Neural progenitor cell (in vitro differentiated cells): ENCODE data around the gene CA7. TPM values are rescaled to one million over a fixed set of nuclear protein-coding genes. Genes with fewer than 3 reads are reported as not detected.

Experiments used
- DNase-seq: peaks from one replicate; pipeline ENCODE4 v3.0.0-alpha.2; 2016; ENCODE audit warnings: low spot score
- H2AFZ ChIP-seq: fragments of 200-600 bp; sonication (generic); replicated peaks from 2 replicates; pipeline ENCODE4 v1.6.1; 2016; ENCODE audit warnings: antibody characterized with exemption
- H3F3A ChIP-seq: fragments of 200-600 bp; sonication (generic); 2 replicates; pipeline ENCODE4 v1.6.1; 2016; ENCODE audit warnings: antibody characterized with exemption, low read depth
- H3K27ac ChIP-seq: fragments of 200-600 bp; sonication (generic); 2 replicates; pipeline ENCODE4 v1.5.1; 2016; ENCODE audit warnings: mild to moderate bottlenecking
- H3K27me3 ChIP-seq: fragments of 200-600 bp; sonication (generic); 2 replicates; pipeline ENCODE4 v1.6.1; 2016; ENCODE audit warnings: mild to moderate bottlenecking, moderate library complexity
- H3K36me3 ChIP-seq: fragments of 200-600 bp; sonication (generic); 2 replicates; pipeline ENCODE4 v1.5.1; 2016
- H3K4me1 ChIP-seq: fragments of 200-600 bp; sonication (generic); 2 replicates; pipeline ENCODE4 v1.6.1; 2016; ENCODE audit warnings: mixed run types
- H3K4me2 ChIP-seq: fragments of 200-600 bp; sonication (generic); 2 replicates; pipeline ENCODE4 v1.6.1; 2016
- H3K4me3 ChIP-seq: fragments of 200-600 bp; sonication (generic); 2 replicates; pipeline ENCODE4 v1.5.1; 2016
- H3K79me2 ChIP-seq: fragments of 200-600 bp; sonication (generic); 2 replicates; pipeline ENCODE4 v1.6.1; 2016; ENCODE audit warnings: low read depth
- H3K9ac ChIP-seq: fragments of 200-600 bp; sonication (generic); 2 replicates; pipeline ENCODE4 v1.6.1; 2016
- H3K9me3 ChIP-seq: fragments of 200-600 bp; sonication (generic); 2 replicates; pipeline ENCODE4 v1.5.1; 2016; ENCODE audit warnings: low read depth
- H4K20me1 ChIP-seq: fragments of 200-600 bp; sonication (generic); 2 replicates; pipeline ENCODE4 v1.6.1; 2016; ENCODE audit warnings: low read depth
- H3K27ac Mint-ChIP-seq: 3 replicates; pipeline ENCODE4 v1.8.0; 2021; ENCODE audit warnings: mixed read lengths
- H3K27me3 Mint-ChIP-seq: 2 replicates; pipeline ENCODE4 v1.8.0; 2022; ENCODE audit warnings: low read depth, mild to moderate bottlenecking, inconsistent platforms, moderate library complexity, mixed read lengths; ENCODE audit not compliant: insufficient read depth
- H3K36me3 Mint-ChIP-seq: 3 replicates; pipeline ENCODE4 v1.8.0; 2021; ENCODE audit warnings: mixed read lengths
- H3K4me1 Mint-ChIP-seq: 3 replicates; pipeline ENCODE4 v1.8.0; 2021; ENCODE audit warnings: mixed read lengths
- H3K4me3 Mint-ChIP-seq: 3 replicates; pipeline ENCODE4 v1.8.0; 2021; ENCODE audit warnings: mild to moderate bottlenecking, moderate library complexity, mixed read lengths
- H3K9me3 Mint-ChIP-seq: 3 replicates; pipeline ENCODE4 v1.8.0; 2020; ENCODE audit warnings: mixed read lengths
- EZH2 ChIP-seq: fragments of 200-600 bp; sonication (generic); IDR thresholded peaks from 2 replicates; pipeline ENCODE4 v1.6.1; 2017; ENCODE audit warnings: antibody characterized with exemption, mild to moderate bottlenecking, moderate library complexity
- EZH2phosphoT487 ChIP-seq: fragments of 200-600 bp; sonication (generic); IDR thresholded peaks from 2 replicates; pipeline ENCODE4 v1.6.1; 2017; ENCODE audit warnings: antibody characterized with exemption
- total RNA-seq: library from RNA; depleted of rRNA; stranded (reverse); fragments of >200 nt; gene quantifications from 2 replicates; pipeline ENCODE4 v1.2.3, GENCODE V29; 2015; ENCODE audit warnings: low replicate concordance
- TF ChIP-seq, protein P1 (sequence below): fragments of 200-600 bp; sonication (generic); IDR thresholded peaks from 2 replicates; pipeline ENCODE4 v1.5.1; 2017; ENCODE audit warnings: antibody characterized with exemption, mild to moderate bottlenecking

The CA7 gene
- total RNA-seq, 1 donor from 2014 or later: not detected

DNA sequence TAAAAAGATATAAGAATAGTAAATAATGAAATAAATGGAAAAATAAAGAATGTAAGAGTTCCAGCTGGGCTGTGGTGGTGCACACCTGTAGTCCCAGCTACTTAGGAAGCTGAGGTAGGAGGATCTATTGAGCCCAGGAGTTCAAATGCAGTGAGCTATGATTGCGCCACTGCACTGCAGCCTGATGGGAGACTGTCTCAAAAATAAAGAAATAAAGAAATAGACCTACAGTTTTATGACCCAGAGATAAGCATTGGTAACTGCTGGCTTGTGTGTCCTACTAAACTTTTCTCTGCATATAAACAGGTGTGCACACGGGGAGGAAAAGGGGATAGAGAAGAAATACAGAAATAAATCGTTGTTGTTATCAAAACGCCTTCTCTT is 28.3 kb downstream of the CA7 start:
- Histone ChIP-seq H4K20me1 (no peaks in the 10 kb centered on the region), H3K9ac (no peak overlapping the region), H3K4me1 (no peaks in the 10 kb centered on the region), H3K4me3 (peak overlapping the region; percentile 40), H3K36me3 (no peaks in the 10 kb centered on the region), H3K27ac (no peak overlapping the region), H3F3A (peaks cover 13% of the 10 kb centered on the region), H2AFZ (no peak overlapping the region), H3K4me2 (peak overlapping the region; percentile 78), H3K79me2 (no peaks in the 10 kb centered on the region), H3K9me3 (no peaks in the 10 kb centered on the region), H3K27me3 (peaks cover 24% of the 10 kb centered on the region)
- Mint-ChIP-seq H3K27ac (peak overlapping the region; percentile 58), H3K4me1 (peaks cover 22% of the 10 kb centered on the region), H3K36me3 (no peaks in the 10 kb centered on the region), H3K27me3 (peaks cover 3% of the 10 kb centered on the region), H3K4me3 (peak overlapping the region; percentile 76), H3K9me3 (no peaks in the 10 kb centered on the region)
- DNase-seq: no peak
- TF ChIP-seq EZH2phosphoT487 (no peak), EZH2 (no peak)
- TF ChIP-seq, protein P1, sequence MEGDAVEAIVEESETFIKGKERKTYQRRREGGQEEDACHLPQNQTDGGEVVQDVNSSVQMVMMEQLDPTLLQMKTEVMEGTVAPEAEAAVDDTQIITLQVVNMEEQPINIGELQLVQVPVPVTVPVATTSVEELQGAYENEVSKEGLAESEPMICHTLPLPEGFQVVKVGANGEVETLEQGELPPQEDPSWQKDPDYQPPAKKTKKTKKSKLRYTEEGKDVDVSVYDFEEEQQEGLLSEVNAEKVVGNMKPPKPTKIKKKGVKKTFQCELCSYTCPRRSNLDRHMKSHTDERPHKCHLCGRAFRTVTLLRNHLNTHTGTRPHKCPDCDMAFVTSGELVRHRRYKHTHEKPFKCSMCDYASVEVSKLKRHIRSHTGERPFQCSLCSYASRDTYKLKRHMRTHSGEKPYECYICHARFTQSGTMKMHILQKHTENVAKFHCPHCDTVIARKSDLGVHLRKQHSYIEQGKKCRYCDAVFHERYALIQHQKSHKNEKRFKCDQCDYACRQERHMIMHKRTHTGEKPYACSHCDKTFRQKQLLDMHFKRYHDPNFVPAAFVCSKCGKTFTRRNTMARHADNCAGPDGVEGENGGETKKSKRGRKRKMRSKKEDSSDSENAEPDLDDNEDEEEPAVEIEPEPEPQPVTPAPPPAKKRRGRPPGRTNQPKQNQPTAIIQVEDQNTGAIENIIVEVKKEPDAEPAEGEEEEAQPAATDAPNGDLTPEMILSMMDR: no peak

DNA sequence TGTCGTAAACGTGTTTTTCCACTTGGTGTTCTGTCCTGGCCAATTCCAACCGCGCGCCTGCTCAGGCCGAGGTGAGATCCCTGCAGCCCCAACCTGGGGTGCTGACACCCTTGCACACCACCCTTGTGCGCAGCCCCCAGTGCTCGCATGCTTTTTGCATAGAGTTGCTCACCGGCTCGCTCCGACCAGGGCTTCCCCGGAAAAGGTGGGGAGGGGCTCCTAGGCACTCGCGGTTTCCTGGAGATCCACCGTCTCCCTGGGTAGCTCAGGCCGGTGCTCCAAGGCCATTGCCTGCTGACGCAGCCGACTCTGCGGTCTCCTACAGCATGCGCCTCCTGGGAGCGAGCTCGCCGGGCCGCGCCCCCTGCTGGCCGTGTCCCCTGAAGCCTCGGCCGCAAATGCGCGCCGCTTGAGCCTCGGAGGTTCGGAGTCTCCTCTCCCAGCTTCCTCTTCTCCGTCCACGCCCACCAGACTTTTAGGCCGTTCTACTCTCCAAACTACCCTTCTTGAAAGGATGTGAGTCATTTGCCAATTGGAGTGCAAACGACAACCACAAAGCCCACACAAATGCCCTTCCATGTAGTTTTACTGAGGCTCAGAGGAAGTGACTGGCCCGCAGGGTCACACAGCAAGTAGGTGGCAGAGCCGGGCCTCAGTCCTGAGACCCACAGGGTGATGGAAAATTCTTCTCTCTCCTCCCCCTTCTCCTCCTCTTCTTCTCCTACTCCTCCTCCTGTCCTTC is 28.9 kb downstream of the CA7 start:
- peak overlapping the region; percentile 92 for H2AFZ ChIP-seq
- no peak overlapping the region for H3K27ac ChIP-seq
- H3K4me2 ChIP-seq: peak overlapping the region; percentile 78
- H3K27me3 ChIP-seq: peaks cover 24% of the 10 kb centered on the region
- no peaks in the 10 kb centered on the region for H3K79me2 ChIP-seq
- H3K4me1 ChIP-seq: no peaks in the 10 kb centered on the region
- H3K4me3 ChIP-seq: peak overlapping the region; percentile 40
- DNase-seq: peak; percentile 88
- peak; percentile 50 for TF ChIP-seq EZH2
- peak; percentile 36 for TF ChIP-seq EZH2phosphoT487
- TF ChIP-seq, protein P1: peak; percentile 93
- Mint-ChIP-seq H3K27ac (peak overlapping the region; percentile 78), H3K36me3 (no peaks in the 10 kb centered on the region), H3K9me3 (no peaks in the 10 kb centered on the region), H3K4me3 (peak overlapping the region; percentile 76), H3K4me1 (peaks cover 24% of the 10 kb centered on the region), H3K27me3 (peaks cover 3% of the 10 kb centered on the region)
- H3K9ac ChIP-seq: no peak overlapping the region
- H3K36me3 ChIP-seq: no peaks in the 10 kb centered on the region
- H3F3A ChIP-seq: peaks cover 10% of the 10 kb centered on the region
- H3K9me3 ChIP-seq: no peaks in the 10 kb centered on the region
- H4K20me1 ChIP-seq: no peaks in the 10 kb centered on the region

DNA sequence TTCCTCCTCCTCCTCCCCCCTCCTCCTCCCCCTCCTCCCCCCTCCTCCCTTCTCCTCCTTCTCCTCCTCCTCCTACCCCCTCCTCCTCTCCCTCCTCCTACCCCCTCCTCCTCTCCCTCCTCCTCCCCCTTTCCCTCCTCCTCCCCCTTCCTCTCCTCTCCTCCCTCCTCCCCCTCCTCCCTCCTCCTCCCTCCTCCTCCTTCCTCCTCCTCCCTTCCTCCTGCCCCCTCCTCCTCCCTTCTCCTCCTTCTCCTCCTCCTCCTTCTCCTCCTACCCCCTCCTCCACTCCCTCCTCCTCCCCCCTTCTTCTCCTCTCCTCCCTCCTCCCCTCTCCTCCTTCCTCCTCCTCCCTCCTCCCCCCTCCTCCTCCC is 29.5 kb downstream of the CA7 start:
- Histone ChIP-seq H2AFZ (no peak overlapping the region), H3F3A (peaks cover 13% of the 10 kb centered on the region), H4K20me1 (no peaks in the 10 kb centered on the region), H3K4me3 (no peak overlapping the region), H3K9ac (no peak overlapping the region), H3K79me2 (no peaks in the 10 kb centered on the region), H3K27me3 (peaks cover 24% of the 10 kb centered on the region), H3K36me3 (no peaks in the 10 kb centered on the region), H3K27ac (no peak overlapping the region), H3K4me1 (no peaks in the 10 kb centered on the region), H3K4me2 (no peak overlapping the region), H3K9me3 (no peaks in the 10 kb centered on the region)
- Mint-ChIP-seq H3K27ac (no peak overlapping the region), H3K9me3 (no peaks in the 10 kb centered on the region), H3K27me3 (peaks cover 5% of the 10 kb centered on the region), H3K36me3 (no peaks in the 10 kb centered on the region), H3K4me3 (no peak overlapping the region), H3K4me1 (peaks cover 26% of the 10 kb centered on the region)
- no peak for DNase-seq
- TF ChIP-seq, protein P1: no peak
- no peak for TF ChIP-seq EZH2phosphoT487
- TF ChIP-seq EZH2: no peak
